Testis (tissue), 2 donors: Measurements from ENCODE around the gene CSRP1.

Experiments used
- POLR2A ChIP-seq: fragments of 450-650 bp; IDR thresholded peaks from one replicate; pipeline ENCODE4 v1.6.1; 2017; ENCODE audit warnings: antibody characterized with exemption, mild to moderate bottlenecking, moderate library complexity
- TF ChIP-seq, protein P1 (sequence below), 3 experiments: fragments of 450-650 bp in 2 of 3; fragments of 200-600 bp in 1 of 3; sonication (generic) in 1 of 3; IDR thresholded peaks; one replicate each; pipeline ENCODE4 v1.5.1; 2016 to 2019; ENCODE audit warnings: antibody characterized with exemption in 3 of 3, mild to moderate bottlenecking in 2 of 3, moderate library complexity in 1 of 3

DNA sequence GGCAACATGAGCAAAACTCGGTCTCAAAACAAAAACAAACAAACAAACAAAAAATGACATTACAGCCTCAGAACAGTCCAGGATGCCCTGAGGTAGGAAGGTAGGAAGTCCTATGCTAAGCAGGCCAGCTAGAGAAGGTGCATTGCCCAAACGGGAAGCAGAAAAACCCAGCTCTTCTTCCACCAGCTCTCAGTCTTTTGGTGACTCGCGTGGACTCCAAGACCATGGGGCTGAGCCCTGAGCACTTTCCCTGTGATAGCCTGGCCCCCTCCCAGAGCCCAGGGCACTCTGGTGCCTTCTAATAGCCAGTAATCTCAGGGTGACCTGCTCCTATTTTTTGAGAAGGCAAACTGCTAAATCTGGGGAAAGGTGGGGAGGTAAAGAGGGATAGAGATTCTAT is 54.1 kb downstream of the CSRP1 start:
- TF ChIP-seq, protein P1, sequence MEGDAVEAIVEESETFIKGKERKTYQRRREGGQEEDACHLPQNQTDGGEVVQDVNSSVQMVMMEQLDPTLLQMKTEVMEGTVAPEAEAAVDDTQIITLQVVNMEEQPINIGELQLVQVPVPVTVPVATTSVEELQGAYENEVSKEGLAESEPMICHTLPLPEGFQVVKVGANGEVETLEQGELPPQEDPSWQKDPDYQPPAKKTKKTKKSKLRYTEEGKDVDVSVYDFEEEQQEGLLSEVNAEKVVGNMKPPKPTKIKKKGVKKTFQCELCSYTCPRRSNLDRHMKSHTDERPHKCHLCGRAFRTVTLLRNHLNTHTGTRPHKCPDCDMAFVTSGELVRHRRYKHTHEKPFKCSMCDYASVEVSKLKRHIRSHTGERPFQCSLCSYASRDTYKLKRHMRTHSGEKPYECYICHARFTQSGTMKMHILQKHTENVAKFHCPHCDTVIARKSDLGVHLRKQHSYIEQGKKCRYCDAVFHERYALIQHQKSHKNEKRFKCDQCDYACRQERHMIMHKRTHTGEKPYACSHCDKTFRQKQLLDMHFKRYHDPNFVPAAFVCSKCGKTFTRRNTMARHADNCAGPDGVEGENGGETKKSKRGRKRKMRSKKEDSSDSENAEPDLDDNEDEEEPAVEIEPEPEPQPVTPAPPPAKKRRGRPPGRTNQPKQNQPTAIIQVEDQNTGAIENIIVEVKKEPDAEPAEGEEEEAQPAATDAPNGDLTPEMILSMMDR (IDR thresholded peaks at IDR 0.05), result no peak
- no peak for TF ChIP-seq POLR2A
